GM21723 (cell line): ENCODE measurements around the gene PLCB4.

Experiments used
- ATAC-seq: cut with Tn5 transposase; IDR thresholded peaks from one replicate; pipeline ENCODE4 v1.9.1; 2021; ENCODE audit warnings: mild to moderate bottlenecking, moderate library complexity; ENCODE audit not compliant: unreplicated experiment

The PLCB4 gene

GRCh38 chr20:9166153-9166780, 97.4 kb downstream of the PLCB4 start:
- no peak for ATAC-seq

GRCh38 chr20:9169409-9169808, 100.5 kb downstream of the PLCB4 start:
- no peak for ATAC-seq

- ATAC-seq = no peak
Observed at GRCh38 chr20:9172851-9173250, 104.0 kb downstream of the PLCB4 start.

- ATAC-seq = no peak
Observed at GRCh38 chr20:9177278-9177677, 108.4 kb downstream of the PLCB4 start.

- no peak for ATAC-seq
Observed at GRCh38 chr20:9179193-9179802, 110.4 kb downstream of the PLCB4 start.

GRCh38 chr20:9179867-9180266, 111.0 kb downstream of the PLCB4 start:
- no peak for ATAC-seq

- ATAC-seq = no peak
Observed at GRCh38 chr20:9180481-9181257, 111.8 kb downstream of the PLCB4 start.

GRCh38 chr20:9185511-9185910, 116.6 kb downstream of the PLCB4 start:
- ATAC-seq = no peak

- no peak for ATAC-seq
Observed at GRCh38 chr20:9186396-9186795, 117.5 kb downstream of the PLCB4 start.

GRCh38 chr20:9195031-9195430, 126.1 kb downstream of the PLCB4 start:
- ATAC-seq = no peak

- ATAC-seq = no peak
Observed at GRCh38 chr20:9196110-9196509, 127.2 kb downstream of the PLCB4 start.

GRCh38 chr20:9198460-9198859, 129.6 kb downstream of the PLCB4 start:
- no peak for ATAC-seq

GRCh38 chr20:9200196-9200595, 131.3 kb downstream of the PLCB4 start:
- ATAC-seq = no peak

- ATAC-seq = no peak
Observed at GRCh38 chr20:9200620-9201019, 131.7 kb downstream of the PLCB4 start.

- no peak for ATAC-seq
Observed at GRCh38 chr20:9202420-9203080, 133.7 kb downstream of the PLCB4 start.

- ATAC-seq = no peak
Observed at GRCh38 chr20:9203081-9203447, 134.2 kb downstream of the PLCB4 start.

- no peak for ATAC-seq
Observed at GRCh38 chr20:9204979-9205378, 136.1 kb downstream of the PLCB4 start.

GRCh38 chr20:9206486-9206885, 137.6 kb downstream of the PLCB4 start:
- ATAC-seq = no peak

GRCh38 chr20:9207253-9207652, 138.4 kb downstream of the PLCB4 start:
- no peak for ATAC-seq

GRCh38 chr20:9210356-9210755, 141.5 kb downstream of the PLCB4 start:
- no peak for ATAC-seq

GRCh38 chr20:9211016-9211760, 142.3 kb downstream of the PLCB4 start:
- no peak for ATAC-seq
